Chondrocyte (in vitro differentiated cells): ENCODE measurements around the gene SLC22A31. TPM values are rescaled to one million over a fixed set of nuclear protein-coding genes. Genes with fewer than 3 reads are reported as not detected.
A peak's percentile ranks its signal among the peaks of the same experiment; 100 is the strongest.

Experiments used
- DNase-seq: peaks from one replicate; pipeline ENCODE4 v3.0.0; 2021; ENCODE audit warnings: mixed read lengths, low spot score
- H3K27ac Mint-ChIP-seq: one replicate; pipeline ENCODE4 v1.8.0; 2021; ENCODE audit warnings: mild to moderate bottlenecking, moderate library complexity, mixed read lengths; ENCODE audit not compliant: unreplicated experiment
- H3K27me3 Mint-ChIP-seq: 2 replicates; pipeline ENCODE4 v1.8.0; 2021; ENCODE audit warnings: low read depth, mixed read lengths
- H3K36me3 Mint-ChIP-seq: 2 replicates; pipeline ENCODE4 v1.8.0; 2021; ENCODE audit warnings: low read depth, mixed read lengths
- H3K4me1 Mint-ChIP-seq: 2 replicates; pipeline ENCODE4 v1.8.0; 2021; ENCODE audit warnings: low read depth, mild to moderate bottlenecking, mixed read lengths
- H3K4me3 Mint-ChIP-seq: one replicate; pipeline ENCODE4 v1.8.0; 2021; ENCODE audit warnings: mild to moderate bottlenecking, moderate library complexity, mixed read lengths; ENCODE audit not compliant: unreplicated experiment
- H3K9me3 Mint-ChIP-seq: 2 replicates; pipeline ENCODE4 v1.8.0; 2021; ENCODE audit warnings: low read depth, mixed read lengths
- total RNA-seq: library from RNA; stranded (reverse); gene quantifications from 3 replicates; pipeline ENCODE4 v1.2.1, GENCODE V29; 2021
- TF ChIP-seq, protein P1 (sequence below): fragments of 200-600 bp; sonication (generic); IDR thresholded peaks from 2 replicates; pipeline ENCODE4 v1.5.0; 2021; ENCODE audit warnings: antibody characterized with exemption, mild to moderate bottlenecking, moderate library complexity

The SLC22A31 gene
- total RNA-seq, 1 donor from 2014 or later: 0.40 TPM

DNA sequence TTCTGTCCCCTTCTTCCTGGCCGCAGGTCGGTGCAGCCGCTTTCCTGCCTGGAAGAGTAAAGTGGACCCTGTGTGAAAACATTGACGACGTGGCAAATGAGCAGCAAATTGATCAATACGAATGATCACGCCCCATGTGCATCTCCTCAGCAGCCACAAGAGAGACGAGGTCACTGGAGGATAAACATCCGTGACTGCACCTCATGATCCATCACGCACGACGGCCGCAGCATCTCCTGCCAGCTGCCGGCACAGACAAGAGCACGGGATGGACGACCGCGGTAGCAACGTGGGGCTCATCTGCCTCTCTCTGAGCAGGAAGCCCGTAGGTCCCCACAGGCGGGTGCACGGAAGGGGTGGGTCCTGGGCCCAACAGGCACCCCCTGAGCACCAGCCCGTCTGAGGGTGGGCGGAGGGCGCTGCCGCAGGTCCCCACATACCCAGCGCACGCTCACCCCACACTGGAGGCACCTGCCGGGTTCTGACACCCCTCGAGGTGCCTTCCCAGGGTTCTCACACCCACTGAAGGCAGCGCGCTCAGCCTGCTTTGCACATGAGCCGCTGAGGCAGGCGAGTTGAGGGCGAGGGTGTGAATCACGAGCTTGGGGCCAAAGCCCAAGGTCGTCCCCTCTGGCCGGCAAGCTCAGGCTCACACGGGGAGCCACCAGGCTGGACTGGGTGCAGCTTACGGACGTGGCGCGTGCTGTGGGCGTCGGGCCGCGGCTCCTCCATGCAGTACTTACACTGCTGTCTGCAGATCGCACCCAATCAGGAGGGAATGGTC, 41.1 kb downstream of the SLC22A31 start:
- TF ChIP-seq, protein P1, sequence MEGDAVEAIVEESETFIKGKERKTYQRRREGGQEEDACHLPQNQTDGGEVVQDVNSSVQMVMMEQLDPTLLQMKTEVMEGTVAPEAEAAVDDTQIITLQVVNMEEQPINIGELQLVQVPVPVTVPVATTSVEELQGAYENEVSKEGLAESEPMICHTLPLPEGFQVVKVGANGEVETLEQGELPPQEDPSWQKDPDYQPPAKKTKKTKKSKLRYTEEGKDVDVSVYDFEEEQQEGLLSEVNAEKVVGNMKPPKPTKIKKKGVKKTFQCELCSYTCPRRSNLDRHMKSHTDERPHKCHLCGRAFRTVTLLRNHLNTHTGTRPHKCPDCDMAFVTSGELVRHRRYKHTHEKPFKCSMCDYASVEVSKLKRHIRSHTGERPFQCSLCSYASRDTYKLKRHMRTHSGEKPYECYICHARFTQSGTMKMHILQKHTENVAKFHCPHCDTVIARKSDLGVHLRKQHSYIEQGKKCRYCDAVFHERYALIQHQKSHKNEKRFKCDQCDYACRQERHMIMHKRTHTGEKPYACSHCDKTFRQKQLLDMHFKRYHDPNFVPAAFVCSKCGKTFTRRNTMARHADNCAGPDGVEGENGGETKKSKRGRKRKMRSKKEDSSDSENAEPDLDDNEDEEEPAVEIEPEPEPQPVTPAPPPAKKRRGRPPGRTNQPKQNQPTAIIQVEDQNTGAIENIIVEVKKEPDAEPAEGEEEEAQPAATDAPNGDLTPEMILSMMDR: no peak
- no peak overlapping the region for H3K4me3 Mint-ChIP-seq
- H3K36me3 Mint-ChIP-seq: no peaks in the 10 kb centered on the region
- peak overlapping the region; percentile 15 for H3K27ac Mint-ChIP-seq
- peaks cover 19% of the 10 kb centered on the region for H3K4me1 Mint-ChIP-seq
- DNase-seq: no peak
- peaks cover 8% of the 10 kb centered on the region for H3K27me3 Mint-ChIP-seq
- no peaks in the 10 kb centered on the region for H3K9me3 Mint-ChIP-seq

DNA sequence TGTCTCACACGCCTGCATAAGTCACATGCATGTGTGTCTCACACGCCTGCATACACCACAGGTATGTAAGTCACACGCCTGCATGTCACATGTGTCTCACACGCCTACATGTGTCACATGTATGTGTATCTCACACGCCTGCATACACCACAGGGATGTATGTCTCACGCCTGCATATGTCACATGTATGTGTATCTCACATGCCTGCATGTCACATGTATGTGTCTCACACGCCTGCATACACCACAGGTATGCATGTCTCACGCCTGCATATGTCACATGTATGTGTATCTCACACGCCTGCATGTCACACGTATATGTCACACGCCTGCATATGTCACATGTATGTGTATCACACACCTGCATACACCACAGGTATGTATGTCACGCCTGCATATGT, 42.6 kb downstream of the SLC22A31 start:
- no peak overlapping the region for H3K27ac Mint-ChIP-seq
- H3K4me3 Mint-ChIP-seq: no peak overlapping the region
- H3K27me3 Mint-ChIP-seq: peaks cover 6% of the 10 kb centered on the region
- H3K4me1 Mint-ChIP-seq: peaks cover 20% of the 10 kb centered on the region
- H3K9me3 Mint-ChIP-seq: no peaks in the 10 kb centered on the region
- DNase-seq: no peak
- no peaks in the 10 kb centered on the region for H3K36me3 Mint-ChIP-seq
- TF ChIP-seq, protein P1: no peak

DNA sequence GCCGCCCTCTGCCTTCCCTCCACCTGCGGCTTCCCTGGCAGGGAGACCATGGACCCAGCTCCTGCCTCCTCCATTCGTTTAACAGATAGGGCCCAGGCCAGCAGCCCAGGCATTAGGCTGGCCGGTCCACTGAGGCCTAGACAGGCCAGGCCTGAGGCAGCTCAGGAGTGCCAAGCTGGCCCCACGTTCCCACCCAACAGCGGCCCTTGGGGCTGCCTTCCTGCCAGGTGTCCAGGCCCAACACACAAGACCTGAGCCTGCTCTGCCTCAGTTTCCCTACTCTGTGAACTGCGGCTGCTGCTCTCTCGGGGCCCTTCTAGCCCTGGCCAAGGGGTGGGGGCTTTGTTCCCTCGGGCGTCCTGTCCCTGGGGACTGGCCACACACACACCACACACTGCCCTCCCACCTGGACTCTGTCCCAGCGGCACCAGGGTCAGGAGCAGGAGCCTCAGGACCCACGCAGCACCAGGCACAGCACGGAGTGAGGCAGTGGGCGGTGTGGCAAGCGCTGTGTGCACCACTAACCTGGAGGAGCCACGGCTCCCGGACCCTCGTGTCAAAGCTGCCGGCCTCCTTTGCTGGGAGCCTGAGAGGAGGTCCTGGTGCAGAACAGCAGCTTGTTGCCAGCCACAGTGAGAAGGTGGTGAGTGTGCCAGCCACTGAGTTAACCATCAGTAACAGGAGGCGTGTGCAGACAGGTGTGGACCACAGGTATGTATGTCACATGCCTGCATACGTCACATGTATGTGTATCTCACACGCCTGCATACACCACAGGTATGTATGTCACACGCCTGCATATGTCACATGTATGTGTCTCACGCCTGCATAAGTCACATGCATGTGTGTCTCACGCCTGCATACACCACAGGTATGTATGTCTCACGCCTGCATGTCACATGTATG, 43.3 kb downstream of the SLC22A31 start:
- Mint-ChIP-seq H3K36me3 (peaks cover 1% of the 10 kb centered on the region), H3K27me3 (peaks cover 3% of the 10 kb centered on the region), H3K9me3 (no peaks in the 10 kb centered on the region), H3K27ac (no peak overlapping the region), H3K4me3 (no peak overlapping the region), H3K4me1 (peaks cover 20% of the 10 kb centered on the region)
- DNase-seq: no peak
- TF ChIP-seq, protein P1: no peak

DNA sequence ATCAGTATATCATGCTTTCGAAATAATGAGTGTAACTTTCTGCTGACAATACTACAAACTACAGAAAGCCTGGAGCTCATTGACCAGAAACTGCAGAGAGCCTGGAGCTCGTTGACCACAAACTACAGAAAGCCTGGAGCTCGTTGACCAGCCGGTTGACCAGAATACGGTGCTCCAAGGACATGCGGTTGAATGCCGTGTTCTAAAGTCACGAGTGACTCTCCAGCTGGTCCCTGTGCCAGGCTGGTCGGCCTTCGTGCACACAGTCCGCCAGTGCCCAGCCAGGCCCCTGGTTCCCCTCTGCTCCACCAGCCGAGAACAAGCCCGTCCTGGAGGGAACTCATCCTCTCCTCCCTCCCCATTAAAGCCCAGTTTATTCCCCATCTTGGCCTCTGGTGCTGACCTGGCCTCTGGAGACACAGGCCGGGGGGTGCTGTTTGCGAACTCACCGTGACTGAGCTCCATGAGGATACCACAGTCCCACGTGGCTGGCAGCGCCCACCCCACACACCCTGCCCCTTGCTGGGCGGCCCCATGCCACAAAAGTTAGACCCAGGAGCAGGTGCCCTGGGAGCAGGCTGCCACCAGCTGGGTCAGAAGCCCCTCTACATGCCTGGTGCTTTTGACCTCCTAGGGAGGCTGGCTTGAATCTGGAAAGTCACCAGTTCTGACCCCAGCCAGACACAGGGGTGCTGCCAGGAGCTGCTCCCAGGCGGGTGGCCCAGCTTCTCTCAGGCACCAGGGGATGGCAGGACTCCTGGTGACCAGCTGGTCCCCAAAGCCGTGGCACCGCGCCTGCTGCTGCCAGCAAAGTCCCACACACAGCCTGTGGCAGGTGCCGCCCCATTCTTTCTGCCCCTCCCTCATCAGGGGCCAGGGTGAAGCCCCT, 44.2 kb downstream of the SLC22A31 start:
- Mint-ChIP-seq H3K9me3 (no peaks in the 10 kb centered on the region), H3K27me3 (no peaks in the 10 kb centered on the region), H3K27ac (peak overlapping the region; percentile 86), H3K4me3 (no peak overlapping the region), H3K36me3 (peaks cover 4% of the 10 kb centered on the region), H3K4me1 (peaks cover 20% of the 10 kb centered on the region)
- DNase-seq: no peak
- TF ChIP-seq, protein P1: no peak
